CD14-positive monocyte (primary cell): ENCODE results near the gene UBP1. TPM values are rescaled to one million over a fixed set of nuclear protein-coding genes. Genes with fewer than 3 reads are reported as not detected.

Experiments used
- DNase-seq, 3 donors: peaks; one replicate each; pipeline ENCODE4 v3.0.0-alpha.2; 2011 to 2022
- H2AFZ ChIP-seq: 2 replicates; pipeline ENCODE4 v1.6.0; 2012; ENCODE audit warnings: mild to moderate bottlenecking, low read depth, low read length, inconsistent platforms; ENCODE audit not compliant: insufficient read depth, poor library complexity, severe bottlenecking
- H3K27ac ChIP-seq, 2 donors: 1 replicate in 1 of 2; 2 replicates in 1 of 2; pipeline ENCODE4 v1.5.1; 2012 to 2013; ENCODE audit warnings: low read length in 2 of 2, control low read depth in 1 of 2, inconsistent platforms in 1 of 2, low read depth in 1 of 2, mild to moderate bottlenecking in 1 of 2
- H3K27me3 ChIP-seq, 2 donors: one replicate each; pipeline versions ENCODE4 v1.6.0 to v1.6.1; 2011 to 2013; ENCODE audit warnings: low read length in 2 of 2; ENCODE audit not compliant: control insufficient read depth in 2 of 2, insufficient read depth in 2 of 2
- H3K36me3 ChIP-seq, 2 donors: replicated peaks in 1 of 2; 1 replicate in 1 of 2; 2 replicates in 1 of 2; pipeline versions ENCODE4 v1.5.1 to v1.6.1; 2012 to 2013; ENCODE audit warnings: low read length in 2 of 2, control low read depth in 1 of 2, inconsistent platforms in 1 of 2, mild to moderate bottlenecking in 1 of 2; ENCODE audit not compliant: insufficient read depth in 2 of 2, control insufficient read depth in 1 of 2
- H3K4me1 ChIP-seq, 2 donors: 1 replicate in 1 of 2; 2 replicates in 1 of 2; pipeline versions ENCODE4 v1.5.1 to v1.6.1; 2012 to 2013; ENCODE audit warnings: low read length in 2 of 2, control low read depth in 1 of 2, inconsistent platforms in 1 of 2, mild to moderate bottlenecking in 1 of 2, moderate library complexity in 1 of 2; ENCODE audit not compliant: insufficient read depth in 2 of 2, control insufficient read depth in 1 of 2
- H3K4me2 ChIP-seq: replicated peaks from 2 replicates; pipeline ENCODE3; 2012; ENCODE audit warnings: low read length, moderate library complexity, mild to moderate bottlenecking; ENCODE audit not compliant: poor library complexity, severe bottlenecking; ENCODE audit errors: extremely low read depth
- H3K4me3 ChIP-seq, 3 experiments: fragments of 200-600 bp in 1 of 3; sonication (generic) in 1 of 3; replicated peaks in 1 of 3; 1 replicate in 2 of 3; 2 replicates in 1 of 3; pipeline ENCODE4 v1.5.1; 2011 to 2013; ENCODE audit warnings: low read length in 3 of 3, mild to moderate bottlenecking in 3 of 3, control low read depth in 2 of 3, low read depth in 2 of 3, inconsistent platforms in 1 of 3, moderate library complexity in 1 of 3
- H3K79me2 ChIP-seq: 2 replicates; pipeline ENCODE4 v1.6.0; 2012; ENCODE audit warnings: mild to moderate bottlenecking, control low read depth, inconsistent platforms, low read length, moderate library complexity; ENCODE audit not compliant: insufficient read depth
- H3K9ac ChIP-seq: 2 replicates; pipeline ENCODE4 v1.6.0; 2017; ENCODE audit warnings: low read length, mild to moderate bottlenecking; ENCODE audit not compliant: insufficient read depth, poor library complexity, severe bottlenecking
- H3K9me3 ChIP-seq, 2 donors: replicated peaks in 1 of 2; 1 replicate in 1 of 2; 2 replicates in 1 of 2; pipeline versions ENCODE4 v1.5.1 to v1.6.1; 2012 to 2013; ENCODE audit warnings: low read length in 2 of 2, control low read depth in 1 of 2; ENCODE audit not compliant: control insufficient read depth in 1 of 2, insufficient read depth in 1 of 2
- H4K20me1 ChIP-seq: 2 replicates; pipeline ENCODE4 v1.6.0; 2012; ENCODE audit warnings: mild to moderate bottlenecking, low read length, control low read depth, moderate library complexity; ENCODE audit not compliant: insufficient read depth
- H3K27ac Mint-ChIP-seq, 7 donors: one replicate each; pipeline ENCODE4 v1.8.0; 2020; ENCODE audit warnings: mild to moderate bottlenecking in 7 of 7, mixed read lengths in 7 of 7, moderate library complexity in 6 of 7, inconsistent platforms in 2 of 7
- H3K27me3 Mint-ChIP-seq, 3 donors: one replicate each; pipeline ENCODE4 v1.8.0; 2021 to 2022; ENCODE audit warnings: low read depth in 3 of 3, mild to moderate bottlenecking in 3 of 3, mixed read lengths in 3 of 3, moderate library complexity in 3 of 3, inconsistent platforms in 1 of 3
- H3K36me3 Mint-ChIP-seq, 2 donors: one replicate each; pipeline ENCODE4 v1.8.0; 2020; ENCODE audit warnings: mixed read lengths in 2 of 2, inconsistent platforms in 1 of 2, mild to moderate bottlenecking in 1 of 2
- H3K4me1 Mint-ChIP-seq: one replicate; pipeline ENCODE4 v1.8.0; 2020; ENCODE audit warnings: mild to moderate bottlenecking, mixed read lengths
- H3K4me3 Mint-ChIP-seq, 2 donors: one replicate each; pipeline ENCODE4 v1.8.0; 2020; ENCODE audit warnings: mild to moderate bottlenecking in 2 of 2, mixed read lengths in 2 of 2, moderate library complexity in 1 of 2
- H3K9me3 Mint-ChIP-seq, 7 donors: one replicate each; pipeline ENCODE4 v1.8.0; 2020 to 2022; ENCODE audit warnings: mixed read lengths in 7 of 7, mild to moderate bottlenecking in 6 of 7, moderate library complexity in 6 of 7, inconsistent platforms in 2 of 7
- WGBS: methylation state at CpG from one replicate; pipeline ENCODE4 v1.1.5; 2013; ENCODE audit warnings: missing lambda C conversion rate; ENCODE audit not compliant: insufficient coverage; 5-methylcytosine and 5-hydroxymethylcytosine counted together
- intact Hi-C, 2 donors: fragments of 100-400 bp; cut with micrococcal nuclease; formaldehyde crosslinking; loops; one replicate each; pipeline versions ENCODE4 v1.15.0 to v1.15.1; 2023
- polyA plus RNA-seq, 3 donors: library from polyadenylated mRNA; depleted of rRNA in 1 of 3; unstranded in 2 of 3; stranded (reverse) in 1 of 3; fragments of 300-500 nt in 2 of 3; fragments of >200 nt in 1 of 3; fragmentation: Illumina TruSeq in 2 of 3; gene quantifications; 1 replicate in 2 of 3; 2 replicates in 1 of 3; pipeline ENCODE4 v1.2.3, GENCODE V29; 2012 to 2021
- TF ChIP-seq, protein P1 (sequence below): fragments of 200-600 bp; IDR thresholded peaks from one replicate; pipeline ENCODE4 v1.8.0; 2022; ENCODE audit warnings: antibody characterized with exemption, mild to moderate bottlenecking

UBP1 gene
- polyA plus RNA-seq, 3 donors = 7.8 to 72.4 (median 8.8) TPM

GRCh38 chr3:33385423-33385822 is 54.8 kb downstream of the UBP1 start:
- peaks cover 0 to 3% (median 0%) of the 10 kb centered on the region in 7 donors for H3K9me3 Mint-ChIP-seq
- H3K9me3 ChIP-seq = no peaks in the 10 kb centered on the region
- H3K27me3 Mint-ChIP-seq = peaks cover 0 to 2% (median 0%) of the 10 kb centered on the region in 3 donors
- peaks cover 35 to 52% of the 10 kb centered on the region in 2 donors for H3K36me3 Mint-ChIP-seq
- H3K79me2 ChIP-seq = no peaks in the 10 kb centered on the region
- peaks cover 32 to 53% of the 10 kb centered on the region in 2 donors for H3K36me3 ChIP-seq
- H3K27ac Mint-ChIP-seq = peak overlapping the region in 3 of 7 donors; percentile 6 to 60 (median 57)
- peak overlapping the region in 1 of 2 donors; percentile 20 for H3K27ac ChIP-seq
- intact Hi-C loops = no loop called here
- H3K4me1 Mint-ChIP-seq = peaks cover 17% of the 10 kb centered on the region
- peak; percentile 14 to 46 (median 22) for DNase-seq
- H4K20me1 ChIP-seq = peaks cover 5% of the 10 kb centered on the region
- H3K4me1 ChIP-seq = peaks cover 2 to 8% of the 10 kb centered on the region in 2 donors
- H3K4me3 ChIP-seq = no peak overlapping the region
- no peak overlapping the region for H3K9ac ChIP-seq
- H2AFZ ChIP-seq = no peak overlapping the region
- H3K4me2 ChIP-seq = no peak overlapping the region
- no CpG with 5 or more reads among the region's 5 CpGs for WGBS
- no peak overlapping the region for H3K4me3 Mint-ChIP-seq
- TF ChIP-seq, protein P1, sequence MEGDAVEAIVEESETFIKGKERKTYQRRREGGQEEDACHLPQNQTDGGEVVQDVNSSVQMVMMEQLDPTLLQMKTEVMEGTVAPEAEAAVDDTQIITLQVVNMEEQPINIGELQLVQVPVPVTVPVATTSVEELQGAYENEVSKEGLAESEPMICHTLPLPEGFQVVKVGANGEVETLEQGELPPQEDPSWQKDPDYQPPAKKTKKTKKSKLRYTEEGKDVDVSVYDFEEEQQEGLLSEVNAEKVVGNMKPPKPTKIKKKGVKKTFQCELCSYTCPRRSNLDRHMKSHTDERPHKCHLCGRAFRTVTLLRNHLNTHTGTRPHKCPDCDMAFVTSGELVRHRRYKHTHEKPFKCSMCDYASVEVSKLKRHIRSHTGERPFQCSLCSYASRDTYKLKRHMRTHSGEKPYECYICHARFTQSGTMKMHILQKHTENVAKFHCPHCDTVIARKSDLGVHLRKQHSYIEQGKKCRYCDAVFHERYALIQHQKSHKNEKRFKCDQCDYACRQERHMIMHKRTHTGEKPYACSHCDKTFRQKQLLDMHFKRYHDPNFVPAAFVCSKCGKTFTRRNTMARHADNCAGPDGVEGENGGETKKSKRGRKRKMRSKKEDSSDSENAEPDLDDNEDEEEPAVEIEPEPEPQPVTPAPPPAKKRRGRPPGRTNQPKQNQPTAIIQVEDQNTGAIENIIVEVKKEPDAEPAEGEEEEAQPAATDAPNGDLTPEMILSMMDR = no peak
- H3K27me3 ChIP-seq = no peaks in the 10 kb centered on the region

GRCh38 chr3:33383951-33384350 is 56.3 kb downstream of the UBP1 start:
- H3K27ac Mint-ChIP-seq = peak overlapping the region in 3 of 7 donors; percentile 41 to 67 (median 50)
- H3K27me3 ChIP-seq = no peaks in the 10 kb centered on the region
- 100% methylated on average over 2 of the region's 12 CpGs for WGBS
- H3K4me3 ChIP-seq = no peak overlapping the region
- H3K9me3 ChIP-seq = no peaks in the 10 kb centered on the region
- no peak overlapping the region for H3K9ac ChIP-seq
- H3K4me2 ChIP-seq = no peak overlapping the region
- intact Hi-C loops = no loop called here
- H3K4me1 Mint-ChIP-seq = peaks cover 17% of the 10 kb centered on the region
- peaks cover 2 to 8% of the 10 kb centered on the region in 2 donors for H3K4me1 ChIP-seq
- TF ChIP-seq, protein P1 = no peak
- no peak overlapping the region for H3K27ac ChIP-seq
- peaks cover 0 to 3% (median 0%) of the 10 kb centered on the region in 7 donors for H3K9me3 Mint-ChIP-seq
- peaks cover 0 to 2% (median 0%) of the 10 kb centered on the region in 3 donors for H3K27me3 Mint-ChIP-seq
- peaks cover 19 to 39% of the 10 kb centered on the region in 2 donors for H3K36me3 ChIP-seq
- H3K4me3 Mint-ChIP-seq = no peak overlapping the region
- H3K36me3 Mint-ChIP-seq = peaks cover 24 to 38% of the 10 kb centered on the region in 2 donors
- no peaks in the 10 kb centered on the region for H3K79me2 ChIP-seq
- H4K20me1 ChIP-seq = peaks cover 5% of the 10 kb centered on the region
- DNase-seq = no peak
- H2AFZ ChIP-seq = no peak overlapping the region
